Pancreas (tissue), 10 donors: ENCODE results near the gene CACUL1. TPM values are rescaled to one million over a fixed set of nuclear protein-coding genes. Genes with fewer than 3 reads are reported as not detected.
A peak's percentile ranks its signal among the peaks of the same experiment; 100 is the strongest.

Experiments used
- ATAC-seq, 4 donors: fragments of 200-7000 bp; cut with Tn5 transposase; one replicate each; pipeline versions ENCODE4 v1.8.0 to v1.9.1; 2020; ENCODE audit warnings: mild to moderate bottlenecking in 4 of 4, moderate library complexity in 4 of 4
- DNase-seq, 6 donors: peaks; one replicate each; pipeline ENCODE4 v3.0.0-alpha.2; 2020
- FAIRE-seq: peaks from 2 replicates; lab custom pipeline; 2012; peaks lifted over from hg19 to GRCh38; lab: Jason Lieb, UNC
- H3K27ac ChIP-seq, 4 donors: fragments of 200-600 bp; sonication (generic); 1 replicate in 3 of 4; 2 replicates in 1 of 4; pipeline versions ENCODE4 v1.5.0 to v1.8.0; 2020
- H3K27me3 ChIP-seq, 4 donors: fragments of 200-600 bp; one replicate each; pipeline ENCODE4 v1.8.0; 2021
- H3K36me3 ChIP-seq, 3 donors: fragments of 200-600 bp; sonication (generic) in 1 of 3; one replicate each; pipeline versions ENCODE4 v1.5.0 to v1.8.0; 2020 to 2021
- H3K4me1 ChIP-seq, 3 donors: fragments of 200-600 bp; one replicate each; pipeline ENCODE4 v1.8.0; 2021
- H3K4me3 ChIP-seq, 4 donors: fragments of 200-600 bp; sonication (generic) in 2 of 4; one replicate each; pipeline versions ENCODE4 v1.5.0 to v1.8.0; 2020 to 2021
- H3K9me3 ChIP-seq, 4 donors: fragments of 200-600 bp; one replicate each; pipeline ENCODE4 v1.8.0; 2021
- CTCF ChIP-seq, 4 donors: fragments of 200-600 bp; sonication (generic) in 3 of 4; IDR thresholded peaks; one replicate each; pipeline versions ENCODE4 v1.5.0 to v1.8.0; 2021; ENCODE audit warnings: antibody characterized with exemption in 4 of 4
- WGBS, 2 donors: extraction: QIAGEN DNeasy Blood & Tissue Kit; methylation state at CpG; one replicate each; pipeline ENCODE4 v1.1.7; 2013; 5-methylcytosine and 5-hydroxymethylcytosine counted together
- intact Hi-C, 3 donors: fragments of 100-400 bp; cut with DNase I; formaldehyde crosslinking; loops; one replicate each; pipeline versions ENCODE4 v1.11.1 to v1.14.2; 2022
- polyA plus RNA-seq, 2 donors: library from polyadenylated mRNA; stranded (reverse); fragments of 200-250 nt; gene quantifications; one replicate each; pipeline ENCODE4 v1.2.3, GENCODE V29; 2013
- total RNA-seq, 6 donors: library from RNA; stranded (reverse); fragmentation: NEBNext Ultra II Directional in 4 of 6; extraction: Animal tissue kit (Norgen Biotek cat#: 25700) in 4 of 6; gene quantifications; one replicate each; pipeline versions ENCODE4 v1.2.1 to v1.2.4, GENCODE V29; 2021 to 2023
- donor health status: healthy with polysubstance abuse.
- donor health status: DM: no; HTN: no; CAD: no; lungs with moderate emphysema.
- donor health status: DM: no; HTN: no; CAD: no.
- donor health status: control.
- donor health status: control.
- donor health status: Bipolar disorder and iron deficiency.
- donor health status: DM: yes; HTN: yes; CAD: no.
- donor health status: DM: no; HTN: no; CAD: no.
- donor health status: DM: no; HTN: no; CAD: no.
- donor health status: DM: yes; HTN: yes; CAD: no.

CACUL1 gene
- total and polyA plus RNA-seq, 8 donors: 3.1 to 28.3 (median 16.2) TPM

- TF ChIP-seq CTCF (IDR thresholded peaks at IDR 0.05): no peak
- no peaks in the 10 kb centered on the region for H3K36me3 ChIP-seq
- no peaks in the 10 kb centered on the region for H3K27me3 ChIP-seq
- intact Hi-C loops: no loop called here
- H3K27ac ChIP-seq: no peak overlapping the region
- ATAC-seq (peak in 3 of 4 donors; percentile 30 to 61 (median 57)), DNase-seq (no peak), FAIRE-seq (peak; percentile 56)
- H3K4me1 ChIP-seq: peaks cover 9 to 54% (median 31%) of the 10 kb centered on the region in 3 donors
- 58 to 69% methylated on average over 3 of the region's 3 CpGs for whole genome bisulfite sequencing, 2 donors
- no peaks in the 10 kb centered on the region for H3K9me3 ChIP-seq
- H3K4me3 ChIP-seq: no peak overlapping the region
Measured at GRCh38 chr10:118737603-118738302, 17.0 kb downstream of the CACUL1 start.

- WGBS, 2 donors: 52 to 59% methylated on average over 1 of the region's 1 CpG
- no peak for DNase-seq
- H3K4me3 ChIP-seq: no peak overlapping the region
- FAIRE-seq: no peak
- H3K4me1 ChIP-seq: peaks cover 8 to 59% (median 33%) of the 10 kb centered on the region in 3 donors
- no peaks in the 10 kb centered on the region for H3K36me3 ChIP-seq
- no peaks in the 10 kb centered on the region for H3K9me3 ChIP-seq
- no peak for ATAC-seq
- no peak overlapping the region for H3K27ac ChIP-seq
- intact Hi-C loops: no loop called here
- no peaks in the 10 kb centered on the region for H3K27me3 ChIP-seq
- TF ChIP-seq CTCF (IDR thresholded peaks at IDR 0.05): no peak
Measured at GRCh38 chr10:118735294-118735693, 19.5 kb downstream of the CACUL1 start.

GRCh38 chr10:118734475-118734874 is 20.3 kb downstream of the CACUL1 start:
- peak in 1 of 4 donors; percentile 8 for TF ChIP-seq CTCF (IDR thresholded peaks at IDR 0.05)
- 78 to 89% methylated on average over 2 of the region's 2 CpGs for WGBS, 2 donors

GRCh38 chr10:118732245-118733165 is 22.3 kb downstream of the CACUL1 start:
- Histone ChIP-seq H3K4me1 (peaks cover 19 to 63% (median 31%) of the 10 kb centered on the region in 3 donors), H3K4me3 (no peak overlapping the region), H3K27me3 (no peaks in the 10 kb centered on the region), H3K9me3 (no peaks in the 10 kb centered on the region), H3K27ac (no peak overlapping the region), H3K36me3 (no peaks in the 10 kb centered on the region)
- FAIRE-seq: no peak
- 76 to 78% methylated on average over 12 of the region's 12 CpGs for WGBS, 2 donors
- peak in 1 of 4 donors; percentile 8 for ATAC-seq
- TF ChIP-seq CTCF (IDR thresholded peaks at IDR 0.05): no peak
- intact Hi-C loops: no loop called here
- DNase-seq: no peak

More at GRCh38 chr10:118734475-118734874, 20.3 kb downstream of the CACUL1 start:
- no peak for FAIRE-seq
- intact Hi-C loops: no loop called here
- no peaks in the 10 kb centered on the region for H3K27me3 ChIP-seq
- H3K27ac ChIP-seq: no peak overlapping the region
- H3K9me3 ChIP-seq: no peaks in the 10 kb centered on the region
- no peak for ATAC-seq
- no peak overlapping the region for H3K4me3 ChIP-seq
- peaks cover 14 to 60% (median 39%) of the 10 kb centered on the region in 3 donors for H3K4me1 ChIP-seq
- H3K36me3 ChIP-seq: no peaks in the 10 kb centered on the region
- DNase-seq: no peak
